HG02798 (cell line): ENCODE measurements around the gene CELF2.
"Not testable (repeated sequence)": the region's sequence is repeated elsewhere in the genome, so short reads cannot be mapped to it uniquely, and the experiment has no call there.

Source experiments
- ATAC-seq: cut with Tn5 transposase; IDR thresholded peaks from one replicate; pipeline ENCODE4 v1.9.1; 2021; ENCODE audit warnings: mild to moderate bottlenecking; ENCODE audit not compliant: unreplicated experiment, poor library complexity

CELF2 gene

DNA sequence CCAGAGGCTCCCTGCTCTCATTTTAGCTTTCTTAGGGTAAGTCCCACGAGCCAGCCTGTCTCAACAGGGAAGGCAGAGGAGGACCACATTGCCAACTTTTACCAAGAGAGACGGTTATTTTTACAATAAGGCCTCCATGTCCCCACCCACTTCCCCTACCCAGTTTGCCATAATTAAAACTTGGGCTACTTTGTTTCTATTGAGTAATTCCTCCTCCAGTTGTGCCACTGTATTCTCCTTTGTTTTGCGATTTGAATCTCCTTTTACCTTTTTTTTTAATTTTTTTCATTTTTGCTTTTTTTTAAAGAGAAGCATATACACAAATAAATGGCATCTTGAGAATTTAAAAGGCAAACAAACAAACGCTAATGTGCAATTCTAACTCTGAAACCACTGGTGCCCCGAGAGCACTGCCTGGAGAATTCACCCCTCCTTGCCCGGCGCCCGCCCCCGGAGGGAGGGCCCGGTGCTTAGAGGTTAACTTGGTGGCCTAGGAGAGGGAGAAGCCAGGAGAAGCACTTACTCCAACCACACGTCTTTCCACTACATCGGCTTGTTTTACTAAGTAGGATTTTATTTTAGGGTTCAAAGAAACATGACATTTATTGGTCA is 311.5 kb downstream of the CELF2 start:
- ATAC-seq, result no peak

DNA sequence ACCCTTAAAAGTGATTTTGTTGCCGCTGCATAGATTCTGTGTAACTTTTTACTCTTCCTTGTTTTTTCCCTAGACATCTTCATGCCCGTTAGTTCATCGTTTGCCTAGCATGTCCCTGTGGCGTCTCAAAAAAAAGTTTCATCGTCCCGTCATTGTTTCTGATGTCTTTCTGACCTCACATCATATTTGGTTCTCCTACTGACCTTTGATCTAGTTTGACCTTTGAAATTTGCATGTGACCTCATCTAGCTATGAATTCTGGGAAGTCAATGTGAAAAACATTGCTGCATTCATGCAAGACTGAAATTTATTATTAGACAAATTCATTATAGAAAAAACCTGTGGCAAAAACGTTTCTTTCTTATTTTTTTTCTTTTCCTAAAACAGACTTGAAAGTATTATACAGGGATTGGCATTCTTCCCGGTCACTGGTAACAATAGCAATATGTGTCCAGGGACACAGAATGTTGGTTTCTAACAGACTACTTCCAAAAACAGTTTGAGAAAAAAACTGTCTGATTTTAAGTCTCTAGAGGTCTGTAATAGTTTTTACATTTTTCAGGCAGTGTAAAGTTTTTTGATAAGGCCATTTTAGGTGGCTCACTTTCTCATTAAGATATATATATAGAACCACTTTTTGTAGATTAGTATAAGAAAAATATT is 312.8 kb downstream of the CELF2 start:
- no peak for ATAC-seq

DNA sequence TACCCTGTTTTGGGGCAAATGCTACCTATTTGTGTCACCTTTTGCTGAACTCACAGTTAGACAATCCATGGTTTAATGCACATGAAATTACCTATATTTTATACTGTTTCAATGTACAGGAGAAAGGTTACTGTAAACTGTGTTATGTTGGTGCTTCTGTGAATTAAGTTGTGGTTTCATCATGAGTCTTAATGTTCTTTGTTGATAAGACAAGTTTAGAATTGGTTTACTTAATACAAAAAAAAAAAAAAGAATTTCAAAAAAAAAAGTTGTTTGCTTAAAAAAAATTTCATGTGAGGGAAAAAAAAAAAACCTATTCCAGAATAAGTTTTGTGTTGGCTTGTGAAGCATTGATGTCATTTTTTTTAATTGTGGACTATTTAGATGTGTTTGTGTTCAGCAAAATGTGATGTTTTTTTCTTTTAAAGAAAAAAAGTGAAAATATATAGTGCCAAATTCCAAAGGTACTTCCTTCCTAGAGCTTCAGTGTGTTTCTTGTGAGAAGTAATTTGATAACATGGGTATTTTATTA is 313.4 kb downstream of the CELF2 start:
- ATAC-seq, result no peak

DNA sequence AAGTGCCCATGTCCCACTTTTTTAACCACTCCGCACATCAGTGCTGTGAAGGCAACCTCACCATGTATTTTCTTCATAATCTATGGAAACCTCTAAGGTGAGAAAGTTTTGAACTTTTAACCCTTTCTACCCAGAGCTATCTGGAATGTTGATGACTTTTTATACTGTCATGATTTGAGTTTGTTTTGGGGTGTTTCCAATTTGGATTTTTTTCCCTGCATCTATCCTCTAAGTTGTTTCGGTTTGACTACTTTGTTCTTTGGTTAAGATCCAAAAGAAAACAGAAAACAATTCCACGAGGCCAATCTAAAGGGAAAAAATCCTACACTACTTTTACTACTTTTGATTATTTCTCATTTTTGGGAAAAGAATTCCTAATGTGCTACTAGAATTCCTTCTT is 314.1 kb downstream of the CELF2 start:
- ATAC-seq, result no peak

DNA sequence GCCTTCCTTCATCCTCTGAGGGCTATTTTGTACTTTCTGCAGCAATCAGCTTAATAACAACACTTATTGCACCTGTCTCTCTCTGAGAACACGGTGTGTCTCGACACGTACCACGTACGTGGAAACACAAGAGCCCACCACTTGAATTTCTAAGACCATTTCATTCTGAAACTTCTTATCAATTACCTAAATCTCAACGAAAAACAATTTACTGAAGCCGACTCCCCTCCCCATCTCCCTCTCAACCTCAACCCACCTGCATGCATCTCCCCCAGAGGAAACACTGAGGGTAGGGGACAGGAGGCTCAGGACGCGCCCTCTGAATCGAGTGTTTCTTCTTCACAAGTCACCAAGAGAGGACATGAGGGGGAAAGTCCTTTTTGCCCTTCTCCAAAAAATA is 315.2 kb downstream of the CELF2 start:
- ATAC-seq, result no peak

DNA sequence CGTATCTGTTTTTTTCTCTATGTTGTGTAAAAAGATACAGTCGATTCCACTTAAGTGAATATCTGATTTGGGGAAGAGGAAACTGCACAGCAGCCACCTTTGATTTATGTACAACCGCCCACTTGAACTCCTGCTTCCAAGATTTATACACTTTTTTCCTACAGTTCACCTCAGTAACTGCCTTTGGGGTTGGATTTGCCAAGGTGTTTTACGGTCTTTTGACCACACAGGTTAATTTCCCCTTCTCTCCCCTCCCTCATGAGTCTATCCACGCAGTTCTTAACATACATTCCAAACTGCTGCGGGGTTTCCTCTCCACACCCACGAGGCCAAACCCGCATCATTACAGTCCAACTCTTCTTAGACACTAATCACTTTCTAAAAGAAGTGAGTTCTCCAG is 316.8 kb downstream of the CELF2 start:
- no peak for ATAC-seq

DNA sequence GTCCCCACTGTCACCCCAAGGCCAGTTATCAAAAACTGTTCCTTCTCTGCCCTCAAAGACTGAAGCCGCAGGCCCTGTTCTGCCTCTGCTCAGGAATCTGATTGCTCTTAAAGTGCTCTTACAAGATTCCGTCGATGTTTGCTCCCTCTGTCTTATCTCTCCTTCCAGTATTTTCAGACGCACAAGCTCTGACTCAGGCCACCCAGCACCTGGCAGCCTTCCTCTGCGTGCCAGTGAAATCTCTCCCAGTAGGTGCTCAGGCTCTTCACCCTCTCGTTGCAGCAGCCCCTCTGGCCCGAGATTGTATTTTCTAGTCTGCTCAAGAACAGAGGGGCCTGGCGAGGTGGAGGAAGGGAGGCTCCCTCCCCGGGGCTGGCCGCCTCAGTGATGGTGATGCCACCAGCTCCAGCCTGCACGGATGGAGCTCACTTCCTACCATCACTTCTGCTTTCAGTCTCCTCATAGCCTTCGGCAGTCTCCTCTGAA is 317.5 kb downstream of the CELF2 start:
- no peak for ATAC-seq

DNA sequence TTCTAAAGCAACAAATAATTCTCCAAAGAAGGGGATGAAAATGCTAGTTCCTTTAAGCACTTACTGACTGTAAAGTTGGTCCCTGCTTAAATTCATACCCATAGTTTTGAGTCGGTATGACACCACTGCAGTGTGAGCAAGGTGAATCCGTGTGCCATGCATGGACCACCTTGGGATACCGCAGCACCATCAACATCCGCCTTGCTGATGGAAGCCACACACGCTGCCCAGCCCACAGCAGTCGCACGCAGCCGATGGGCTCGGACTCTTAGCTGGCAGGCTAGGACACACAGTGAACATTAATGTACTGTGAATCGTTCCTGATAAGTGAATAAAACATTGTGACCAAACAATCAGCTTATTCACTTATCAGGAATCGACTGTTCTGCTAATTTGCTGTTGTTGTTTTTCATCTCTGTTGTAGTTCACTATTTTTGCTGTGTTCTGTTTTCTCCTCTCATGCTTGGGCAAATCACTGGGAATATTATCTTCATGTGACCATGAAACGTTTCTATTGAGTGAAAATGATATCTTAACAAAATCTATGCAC is 318.3 kb downstream of the CELF2 start:
- no peak for ATAC-seq

DNA sequence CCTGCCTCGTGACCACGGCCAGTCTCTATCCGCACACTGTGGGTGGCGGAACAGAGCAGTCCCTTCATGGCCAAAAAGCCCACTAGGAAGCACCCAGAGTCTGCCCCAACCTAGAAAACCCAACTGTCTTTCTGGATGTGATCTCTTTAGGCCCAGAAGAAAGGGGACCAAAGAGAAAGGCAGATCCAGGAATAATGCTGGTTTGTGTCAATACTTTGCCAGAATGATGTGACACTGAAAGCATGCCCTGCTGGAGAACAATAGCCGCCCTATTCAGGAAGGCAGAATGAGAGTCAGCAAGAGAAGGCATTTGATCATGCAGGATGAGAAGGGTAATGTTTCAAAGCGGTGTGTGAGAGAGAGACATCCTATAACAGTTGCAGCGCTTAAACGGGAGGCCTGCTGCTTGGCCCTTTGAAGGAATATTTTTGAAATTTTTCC is 319.1 kb downstream of the CELF2 start:
- ATAC-seq, result no peak

DNA sequence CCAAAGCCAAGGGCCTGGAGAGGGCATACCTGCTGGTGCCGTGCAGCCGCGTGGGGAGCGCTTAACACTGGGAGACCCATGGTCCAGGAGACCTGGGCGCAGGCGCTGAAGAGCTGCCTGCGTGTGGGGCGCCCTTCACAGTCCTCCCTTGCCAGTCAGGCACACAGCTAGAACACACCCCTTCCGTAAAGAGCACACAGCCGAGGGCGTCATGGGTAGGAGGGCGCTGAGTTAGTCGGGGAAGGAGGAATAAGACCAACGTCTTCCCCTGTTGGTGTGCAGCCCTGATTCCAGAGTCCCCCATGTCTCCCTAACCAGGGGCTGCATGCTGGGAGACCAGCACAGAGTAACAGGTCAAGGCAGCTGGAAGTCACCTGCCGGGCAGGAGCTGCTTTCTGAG is 319.8 kb downstream of the CELF2 start:
- no peak for ATAC-seq

DNA sequence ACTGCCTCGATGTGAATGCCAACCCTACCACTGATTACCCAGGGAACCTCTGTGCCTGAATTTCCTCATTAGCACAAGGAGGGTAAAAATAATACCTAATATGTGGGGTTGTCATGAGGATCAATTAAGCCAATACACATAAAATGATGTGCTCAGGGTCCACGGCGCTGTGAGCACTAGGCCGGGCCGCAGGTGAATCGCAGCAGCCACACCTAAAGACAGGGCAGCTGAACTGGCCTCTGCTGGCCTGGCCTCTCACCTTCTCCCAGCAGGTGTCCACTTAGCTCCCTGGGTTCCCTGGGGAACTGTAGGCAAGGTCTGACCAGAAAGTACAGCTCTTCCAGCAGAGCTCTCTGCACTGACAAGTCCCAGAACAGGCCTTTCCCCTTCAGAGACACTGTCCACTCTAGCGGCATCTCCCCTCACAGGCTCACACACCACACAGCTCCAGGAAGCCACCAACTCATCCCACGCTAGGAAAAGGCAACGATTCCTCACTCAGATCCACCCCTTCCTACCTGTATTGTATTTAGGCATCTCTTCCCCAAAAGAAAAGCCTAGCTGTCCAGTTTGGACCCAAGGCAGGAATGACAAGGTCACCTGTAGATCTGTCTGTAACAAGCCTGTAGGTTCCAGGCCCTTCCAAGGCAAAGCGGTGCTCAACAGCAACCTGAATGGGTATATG is 320.6 kb downstream of the CELF2 start:
- no peak for ATAC-seq

DNA sequence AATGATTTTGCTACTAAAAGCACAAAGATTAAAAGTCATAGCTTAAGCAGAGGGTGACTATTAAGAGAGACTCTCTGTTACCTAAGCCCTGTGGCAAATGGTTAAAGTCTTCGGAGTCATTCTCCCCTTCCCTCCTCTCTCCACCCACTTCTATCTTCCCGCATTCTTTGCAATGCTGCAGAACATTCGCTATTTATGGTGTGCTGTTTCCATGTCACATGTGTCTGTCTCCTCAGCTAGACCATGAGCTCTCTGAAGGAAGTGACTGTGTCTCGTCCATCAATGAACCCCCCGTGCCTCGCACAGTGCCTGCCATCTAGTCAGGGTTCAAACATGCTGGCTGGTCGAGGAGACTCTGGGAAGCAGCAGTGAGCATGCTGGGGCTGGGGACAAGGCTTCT is 321.3 kb downstream of the CELF2 start:
- no peak for ATAC-seq

DNA sequence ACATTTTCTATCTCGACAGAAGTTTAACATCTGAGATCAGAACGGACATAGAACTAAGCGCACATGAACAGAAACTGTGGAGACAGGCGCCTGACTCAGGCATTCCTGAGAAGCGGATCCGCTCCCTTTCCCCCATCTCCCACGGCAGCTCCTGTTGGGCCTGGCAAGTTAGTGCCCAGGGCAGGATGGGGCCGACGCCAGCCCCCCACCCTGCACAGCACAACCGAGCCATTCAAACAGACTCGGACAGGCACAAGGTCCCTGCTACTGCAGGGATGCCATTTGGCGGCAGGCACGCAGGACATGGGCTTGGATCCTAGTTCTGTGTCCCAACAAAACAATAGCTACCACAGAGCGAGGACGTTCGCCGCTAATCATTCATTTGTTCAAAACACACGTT is 322.0 kb downstream of the CELF2 start:
- no peak for ATAC-seq

DNA sequence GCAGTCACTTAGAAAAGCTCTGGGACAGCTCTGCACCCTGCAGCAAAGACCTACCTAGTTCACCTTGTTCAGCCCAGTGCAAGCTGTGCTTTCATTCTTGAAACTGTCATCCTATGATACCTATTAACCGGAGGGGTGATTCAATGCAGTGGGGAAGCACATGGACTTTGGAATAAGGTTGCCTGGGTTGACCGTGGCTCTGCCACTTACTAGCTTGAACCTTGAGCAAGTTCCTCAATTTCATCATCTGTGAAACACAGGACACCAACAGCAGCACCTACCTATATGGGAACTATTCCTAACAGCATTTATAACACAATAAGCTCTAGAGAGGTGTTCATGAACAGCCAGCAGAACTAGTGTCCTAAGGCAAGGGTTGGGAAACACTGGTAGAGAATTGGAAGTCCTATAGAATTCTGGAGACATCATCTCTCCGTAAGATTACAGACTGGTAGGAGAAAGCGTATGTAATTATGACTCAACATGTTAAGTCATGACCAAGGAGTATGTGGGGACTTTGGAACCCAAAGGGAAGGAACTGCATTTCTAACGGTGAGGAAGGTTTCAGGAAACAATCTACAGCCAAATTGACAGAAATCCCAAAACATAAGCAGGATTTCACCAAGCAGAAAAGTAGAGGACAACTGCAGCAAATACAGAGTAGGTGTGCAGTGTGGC is 323.8 kb downstream of the CELF2 start:
- no peak for ATAC-seq

DNA sequence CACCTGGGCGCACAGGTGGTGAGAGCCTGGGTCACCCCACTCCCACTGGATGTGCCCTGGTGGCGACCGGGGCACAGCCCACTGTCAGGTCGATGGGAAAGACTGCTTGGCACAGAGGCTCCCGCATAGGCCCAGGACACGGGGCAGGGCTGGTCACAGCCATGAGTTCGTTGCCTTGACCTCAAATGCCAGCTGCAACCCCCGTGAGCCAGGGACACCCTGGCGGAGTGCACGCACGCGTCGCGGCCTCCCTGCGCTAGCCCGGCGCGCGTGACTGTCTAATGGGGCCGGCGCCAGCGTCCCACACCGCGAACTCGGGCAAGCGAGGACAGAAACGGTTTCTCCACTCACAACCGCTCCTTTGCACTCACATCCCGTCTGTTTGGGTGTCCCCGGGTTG is 326.4 kb downstream of the CELF2 start:
- ATAC-seq, result no peak

DNA sequence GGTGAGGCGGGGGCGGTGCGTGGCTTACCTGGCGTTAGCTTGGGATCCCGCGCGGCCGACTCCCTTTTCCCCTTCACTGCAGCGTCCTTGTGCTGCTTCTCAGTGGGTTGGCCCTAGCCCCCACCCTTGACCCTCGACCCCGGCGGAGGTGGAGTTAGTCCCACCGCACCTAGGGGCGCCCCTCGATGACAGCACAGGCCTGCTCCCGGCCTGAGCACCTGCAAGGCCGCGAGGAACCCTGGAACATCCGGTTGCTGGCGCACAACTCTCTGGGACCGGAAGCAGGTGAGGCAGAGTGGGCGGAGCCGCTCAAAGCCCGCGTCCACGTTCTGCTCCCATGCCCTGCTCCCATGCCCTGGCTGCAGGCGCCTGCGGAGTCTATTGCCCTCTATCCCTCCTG is 326.9 kb downstream of the CELF2 start:
- ATAC-seq, result no peak

DNA sequence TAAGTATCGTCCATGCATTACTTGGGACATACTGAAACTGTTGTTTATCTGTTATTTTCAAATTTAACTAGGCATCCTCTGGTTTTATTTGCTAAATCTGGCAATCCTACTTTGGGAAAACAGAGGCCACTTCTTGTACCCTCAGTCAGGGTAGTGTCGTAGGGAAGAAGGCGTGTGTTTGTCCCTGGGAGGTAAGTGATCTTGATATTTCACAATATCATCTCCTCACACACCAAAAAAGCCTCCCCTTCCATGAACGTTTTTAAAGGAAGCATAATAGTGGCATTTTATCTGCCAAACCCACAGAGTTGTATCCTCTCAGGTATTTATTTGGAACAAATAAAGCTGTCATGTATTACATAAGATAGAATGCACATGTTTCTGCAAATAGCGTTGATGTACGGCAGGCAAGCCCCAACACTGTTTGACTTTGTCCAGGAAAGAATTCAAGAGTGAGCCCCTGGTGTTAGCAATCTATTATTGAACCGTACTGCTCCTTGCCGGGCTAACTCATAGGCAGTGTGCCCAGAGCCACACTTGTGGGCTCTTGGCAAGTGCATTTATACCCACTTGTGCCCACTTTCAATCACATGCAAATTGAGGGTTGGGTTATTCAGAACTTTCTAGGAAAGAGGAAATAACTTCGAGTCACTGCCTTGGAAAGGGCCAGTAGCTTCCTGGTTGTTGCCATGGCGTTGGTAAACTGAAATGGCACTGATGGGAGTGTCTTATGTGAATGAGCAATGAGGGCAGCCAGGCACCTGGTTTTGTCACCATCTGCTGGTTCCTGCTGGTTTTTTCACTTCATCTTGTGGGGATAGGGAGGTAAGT is 327.8 kb downstream of the CELF2 start:
- ATAC-seq, result peak; percentile 56

DNA sequence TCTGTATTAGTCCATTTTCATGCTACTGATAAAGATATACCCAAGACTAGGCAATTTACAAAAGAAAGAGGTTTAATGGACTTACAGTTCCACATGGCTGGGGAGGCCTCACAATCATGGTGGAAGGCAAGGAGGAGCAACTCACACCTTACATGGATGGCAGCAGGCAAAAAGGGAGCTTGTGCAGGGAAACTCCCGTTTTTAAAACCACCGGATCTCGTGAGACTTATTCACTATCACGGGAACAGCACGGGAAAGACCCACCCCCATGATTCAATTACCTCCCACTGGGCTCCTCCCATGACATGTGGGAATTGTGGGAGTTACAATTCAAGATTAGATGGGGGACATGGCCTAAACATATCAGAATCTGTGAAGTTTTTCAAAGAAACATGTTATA is 329.9 kb downstream of the CELF2 start:
- ATAC-seq, result not testable (repeated sequence)

DNA sequence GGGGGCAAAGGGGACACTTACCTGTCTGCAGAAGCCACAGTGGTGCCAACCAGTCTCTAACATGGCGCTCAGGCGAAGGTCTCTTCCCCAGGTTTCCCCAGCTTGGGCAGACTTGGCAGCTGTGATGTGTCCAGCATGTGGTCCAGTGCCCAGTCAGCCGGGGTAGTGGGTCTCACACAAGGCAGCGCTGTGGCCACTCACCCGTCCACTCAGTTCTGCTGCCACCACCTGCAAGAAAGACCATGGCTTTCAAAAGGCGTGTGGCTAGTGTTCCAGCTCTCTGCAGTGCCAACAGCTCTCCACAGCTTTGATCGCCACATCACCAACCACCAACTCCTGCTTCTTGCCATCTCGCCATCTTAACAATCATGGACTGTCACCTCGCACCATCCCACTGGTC is 334.1 kb downstream of the CELF2 start:
- no peak for ATAC-seq
